ENCODE data around the gene CEP131.
"Not testable (repeated sequence)": the region's sequence is repeated elsewhere in the genome, so short reads cannot be mapped to it uniquely, and the experiment has no call there.

The CEP131 gene

GRCh38 chr17:81165246-81166032, 57.3 kb downstream of the CEP131 start, which contains the start of gene PVALEF:
Gene PVALEF (plus strand): TSS chr17:81165507. CDS start chr17:81181227, 15,720 bp downstream.
- peak; percentile 82 for DNase-seq (ENCODE audit: low spot score)

GRCh38 chr17:81164371-81165245, 58.2 kb downstream of the CEP131 start:
- DNase-seq (ENCODE audit: low spot score) = no peak

GRCh38 chr17:81163703-81164370, 58.9 kb downstream of the CEP131 start:
- DNase-seq (ENCODE audit: low spot score) = no peak

- no peak for DNase-seq (ENCODE audit: low spot score)
These were observed 59.6 kb downstream of the CEP131 start for GRCh38 chr17:81163051-81163695.

- no peak for DNase-seq (ENCODE audit: low spot score)
These were observed 60.3 kb downstream of the CEP131 start for GRCh38 chr17:81162491-81162890.

- DNase-seq (ENCODE audit: low spot score) = no peak
These were observed 60.8 kb downstream of the CEP131 start for GRCh38 chr17:81161972-81162371.

GRCh38 chr17:81161536-81161935, 61.2 kb downstream of the CEP131 start:
- DNase-seq (ENCODE audit: low spot score) = no peak

- DNase-seq (ENCODE audit: low spot score) = no peak
These were observed 61.9 kb downstream of the CEP131 start for GRCh38 chr17:81160747-81161453.

- DNase-seq (ENCODE audit: low spot score) = no peak
These were observed 62.5 kb downstream of the CEP131 start for GRCh38 chr17:81160306-81160705.

GRCh38 chr17:81159611-81160265, 63.0 kb downstream of the CEP131 start:
- DNase-seq (ENCODE audit: low spot score) = no peak

GRCh38 chr17:81158688-81159590, 63.8 kb downstream of the CEP131 start:
- DNase-seq (ENCODE audit: low spot score) = no peak

GRCh38 chr17:81157848-81158687, 64.7 kb downstream of the CEP131 start:
- DNase-seq (ENCODE audit: low spot score) = no peak

- DNase-seq (ENCODE audit: low spot score) = no peak
These were observed 65.6 kb downstream of the CEP131 start for GRCh38 chr17:81156866-81157805.

GRCh38 chr17:81154961-81155360, 67.8 kb downstream of the CEP131 start:
- no peak for DNase-seq (ENCODE audit: low spot score)

- DNase-seq (ENCODE audit: low spot score) = not testable (repeated sequence)
These were observed 68.7 kb downstream of the CEP131 start for GRCh38 chr17:81154016-81154415.

- no peak for DNase-seq (ENCODE audit: low spot score)
These were observed 69.4 kb downstream of the CEP131 start for GRCh38 chr17:81153340-81153803.

- no peak for DNase-seq (ENCODE audit: low spot score)
These were observed 70.4 kb downstream of the CEP131 start for GRCh38 chr17:81152288-81152828.
